ENCODE results near the gene LRMDA.
A peak's percentile ranks its signal among the peaks of the same experiment; 100 is the strongest.

Gene LRMDA

DNA sequence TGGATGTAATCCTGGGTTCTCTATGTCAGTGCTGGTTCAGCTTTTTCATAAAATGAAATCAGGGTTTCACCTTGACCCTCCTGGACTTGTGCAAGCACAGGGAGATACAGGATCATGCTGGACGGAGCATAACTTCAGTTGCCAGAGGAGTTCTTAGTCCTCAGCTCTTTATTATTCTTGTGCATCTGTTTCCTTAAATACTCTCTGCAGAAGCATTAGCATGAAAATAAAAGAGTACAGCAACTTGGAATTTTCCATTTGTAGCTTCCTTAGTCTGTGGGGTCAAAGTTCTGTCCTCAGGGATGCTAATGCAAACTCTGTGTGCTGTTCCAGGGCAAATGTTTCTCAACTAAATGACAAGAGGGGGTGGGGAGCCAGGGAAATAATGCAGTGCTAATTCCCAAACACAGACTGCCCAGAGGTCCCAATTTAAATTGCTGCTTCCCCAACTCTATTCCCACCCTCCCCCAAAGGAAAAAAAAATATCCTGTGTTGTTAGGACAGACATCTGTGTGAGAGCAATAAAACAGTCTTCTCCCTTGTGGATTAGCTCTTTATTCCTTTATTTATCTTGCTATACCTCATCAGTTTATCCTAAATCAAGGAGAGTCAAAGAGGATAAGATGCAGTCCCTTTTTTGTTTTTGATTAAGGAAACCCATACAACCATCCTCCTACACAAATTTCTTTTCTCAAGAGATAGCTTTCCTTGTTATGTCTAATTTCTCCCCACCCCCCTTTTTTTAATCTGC is 905.0 kb downstream of the LRMDA start:
- no peak for DNase-seq

DNA sequence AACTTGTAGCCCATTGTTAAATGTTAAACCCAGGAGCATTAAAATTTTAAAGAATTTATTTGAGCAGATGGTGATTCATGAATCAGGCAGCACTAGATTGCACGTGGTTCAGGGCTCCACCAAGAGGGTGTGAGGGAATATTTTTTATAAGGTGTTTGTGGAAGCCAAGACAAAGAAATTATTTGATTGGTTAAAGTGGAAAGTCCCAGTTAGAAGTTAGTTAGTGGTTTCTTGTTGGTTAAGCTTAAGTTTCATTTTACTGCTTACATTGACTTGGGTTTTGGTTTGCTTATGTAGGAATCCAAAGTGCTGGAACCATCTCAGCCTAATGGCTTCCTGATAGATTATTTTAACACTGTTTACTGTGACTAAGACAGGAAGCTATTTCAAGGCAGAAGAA is 906.2 kb downstream of the LRMDA start:
- no peak for DNase-seq

DNA sequence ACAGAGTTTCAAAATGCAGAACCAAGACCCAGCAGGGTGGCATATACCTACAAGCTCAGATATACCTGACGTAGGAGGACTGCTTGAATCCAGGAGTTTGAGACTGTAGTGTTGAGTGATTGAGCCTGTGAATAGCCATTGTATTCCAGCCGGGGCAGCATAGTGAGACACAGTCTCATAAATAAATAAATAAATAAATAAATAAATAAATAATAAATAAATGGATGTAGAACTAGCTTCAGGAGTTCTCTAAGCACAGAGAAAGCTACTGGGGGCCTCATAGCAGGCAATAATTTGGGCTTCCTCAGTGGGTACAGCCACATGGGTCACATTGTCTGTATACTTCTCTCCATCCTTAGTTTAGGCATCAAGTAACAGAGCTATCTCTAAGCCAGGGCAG is 906.8 kb downstream of the LRMDA start:
- DNase-seq: no peak

DNA sequence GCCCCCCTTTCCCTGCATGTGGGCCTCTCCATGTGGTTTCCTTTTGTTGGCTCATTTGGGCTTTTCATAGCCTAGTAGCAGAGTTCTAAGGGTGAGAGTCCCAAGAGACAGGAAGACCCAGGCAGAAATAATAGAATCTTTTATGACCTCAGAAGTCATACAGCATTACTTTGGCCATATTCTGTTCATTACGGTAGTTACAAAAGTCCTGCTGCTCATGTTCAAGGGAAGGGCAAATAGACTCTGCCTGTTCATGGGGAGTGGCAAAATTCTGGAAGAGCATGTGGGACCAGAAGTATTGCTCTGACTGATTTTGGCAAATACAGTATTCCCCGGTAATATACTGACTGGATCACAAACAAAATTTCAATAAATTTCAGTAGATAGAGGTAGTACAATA is 910.3 kb downstream of the LRMDA start:
- no peak for DNase-seq

DNA sequence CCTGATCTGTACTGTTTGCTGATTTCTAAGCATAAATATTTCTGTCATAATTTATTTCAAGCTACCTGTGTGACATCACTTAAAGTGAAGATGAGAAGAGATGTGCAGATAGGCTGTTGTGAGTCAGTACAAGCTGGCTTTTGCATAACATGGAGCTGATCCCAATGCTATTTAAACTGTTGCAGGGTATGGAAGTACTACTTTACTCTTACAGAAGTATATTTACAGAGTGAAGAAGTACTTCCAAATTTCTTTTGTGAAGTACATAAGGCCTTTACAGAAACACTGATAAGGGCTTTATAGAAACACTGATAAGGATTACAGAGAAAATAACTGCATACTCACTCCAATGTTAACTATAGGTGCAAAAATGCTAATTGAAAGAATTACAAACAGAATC is 911.6 kb downstream of the LRMDA start:
- no peak for DNase-seq

DNA sequence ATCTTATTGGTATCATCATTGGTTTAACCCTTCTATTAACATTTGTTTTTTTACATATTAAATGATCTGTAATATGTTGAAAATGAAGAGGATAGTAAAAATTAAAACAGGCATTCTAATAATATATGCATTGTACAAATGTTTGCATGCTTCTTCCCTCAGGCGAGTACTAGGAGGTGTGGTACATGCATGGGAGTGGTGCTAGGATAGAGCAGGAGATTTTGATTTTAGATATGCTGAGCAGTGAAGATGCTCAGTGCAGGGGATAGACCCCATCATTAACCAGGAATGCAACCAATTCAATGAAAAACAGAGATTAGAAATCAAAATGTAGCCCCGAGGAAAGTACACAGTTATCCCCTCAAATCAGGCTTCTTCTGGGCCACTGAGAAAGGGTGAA is 916.4 kb downstream of the LRMDA start:
- no peak for DNase-seq

DNA sequence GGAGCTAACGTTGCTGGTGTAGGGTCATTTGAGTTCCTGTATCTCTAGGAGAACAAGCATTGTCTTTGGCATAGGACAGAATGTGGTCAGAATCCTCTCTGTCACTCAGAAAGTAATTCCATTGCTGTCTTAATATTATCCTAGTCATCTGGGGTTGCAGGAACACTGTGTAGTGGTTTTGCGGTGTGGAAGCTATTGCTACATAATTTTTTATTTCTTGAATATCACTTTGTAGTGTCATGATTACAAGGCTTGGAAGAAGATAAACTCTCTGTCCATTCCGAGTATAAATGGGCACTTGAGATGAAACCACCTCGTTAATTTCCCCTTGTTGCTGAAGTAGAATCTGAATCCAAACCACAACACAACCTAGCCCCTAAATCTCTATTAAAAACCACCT is 919.2 kb downstream of the LRMDA start:
- no peak for DNase-seq

DNA sequence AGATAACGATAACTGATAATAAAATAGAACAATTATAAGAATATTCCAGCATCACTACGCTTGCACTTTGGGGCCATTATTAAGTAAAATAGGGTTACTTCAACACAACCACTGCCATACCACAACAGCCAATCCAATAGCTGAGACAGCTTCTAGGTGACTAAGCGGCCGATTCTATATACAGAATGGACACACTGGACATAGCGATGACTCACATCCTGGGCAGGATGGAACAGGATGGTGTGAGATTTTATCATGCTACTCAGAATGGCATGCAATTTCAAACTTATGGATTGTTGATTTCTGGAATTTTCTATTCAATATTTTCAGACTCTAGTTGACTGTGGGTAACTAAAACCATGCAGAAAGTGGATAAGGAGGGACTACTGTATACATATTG is 920.9 kb downstream of the LRMDA start:
- no peak for DNase-seq

DNA sequence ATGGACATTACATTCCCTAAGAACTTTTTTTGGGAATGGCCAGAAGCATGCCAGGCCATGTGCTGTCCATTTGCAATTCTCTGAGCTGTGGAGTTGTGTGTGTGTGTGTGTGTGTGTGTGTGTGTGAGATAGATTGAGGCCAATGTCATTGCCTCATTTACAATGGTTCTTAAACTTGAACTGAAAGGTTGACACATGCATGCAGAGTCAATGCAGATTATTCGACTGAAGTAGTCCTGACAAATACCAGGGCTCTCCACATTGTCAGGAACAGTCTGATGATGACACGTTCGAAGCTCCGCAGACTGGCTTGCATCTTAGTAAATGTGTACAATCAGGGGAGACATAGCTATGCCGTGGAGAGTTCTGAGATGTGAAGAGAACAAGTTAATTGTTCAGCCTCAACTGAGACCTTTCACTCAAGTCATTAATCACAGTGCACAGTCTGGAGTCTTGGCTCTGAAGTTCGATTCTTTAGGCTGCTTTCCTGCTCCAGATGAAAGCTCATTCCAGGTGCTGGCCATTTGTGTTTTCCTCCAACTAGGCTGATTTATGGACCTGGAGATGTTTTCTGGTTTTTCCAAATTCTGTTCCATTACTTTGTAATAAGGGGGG is 921.9 kb downstream of the LRMDA start:
- DNase-seq: no peak

DNA sequence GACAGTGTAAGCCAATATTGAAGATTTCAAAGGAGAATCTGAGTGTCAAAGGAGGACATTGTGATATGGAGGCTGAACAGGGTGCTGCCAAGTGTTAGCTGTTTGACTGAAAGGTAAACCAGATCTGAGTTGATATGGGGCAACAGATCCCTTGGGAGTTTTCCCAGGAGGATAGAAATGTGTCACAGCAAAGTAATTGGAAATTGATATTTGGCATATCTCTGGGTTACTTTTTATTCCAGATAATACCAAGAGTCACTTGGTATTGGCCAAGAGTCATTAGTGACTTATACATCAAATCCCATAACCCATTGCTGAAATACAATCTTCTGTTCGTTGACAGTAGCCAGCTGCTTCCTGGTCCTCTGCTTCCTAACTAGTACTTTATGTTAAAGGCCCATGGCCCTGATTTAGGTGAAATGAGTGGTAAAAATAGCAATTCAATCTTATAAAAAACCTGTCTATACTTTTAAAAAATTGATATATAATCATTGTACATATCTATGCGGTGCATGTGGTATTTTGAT is 922.9 kb downstream of the LRMDA start:
- no peak for DNase-seq

DNA sequence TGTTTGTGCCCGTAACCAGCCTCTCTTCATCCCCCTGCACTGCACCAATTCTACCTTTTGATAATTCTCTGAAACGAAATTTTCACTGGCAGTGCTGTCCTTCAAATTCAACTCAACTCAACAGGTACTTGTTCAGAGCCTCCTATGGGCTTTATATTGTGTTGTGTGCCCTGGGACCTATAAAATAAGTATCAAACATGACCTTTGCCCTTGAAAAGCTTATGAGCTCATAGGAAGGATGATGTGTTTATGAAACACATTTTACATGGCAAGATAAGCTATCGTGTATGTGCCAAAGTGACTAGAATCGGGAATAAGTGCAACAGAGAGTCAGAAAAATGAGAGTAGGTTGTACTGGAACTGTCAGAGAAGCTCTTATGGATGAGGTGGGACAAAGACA is 923.5 kb downstream of the LRMDA start:
- no peak for DNase-seq

DNA sequence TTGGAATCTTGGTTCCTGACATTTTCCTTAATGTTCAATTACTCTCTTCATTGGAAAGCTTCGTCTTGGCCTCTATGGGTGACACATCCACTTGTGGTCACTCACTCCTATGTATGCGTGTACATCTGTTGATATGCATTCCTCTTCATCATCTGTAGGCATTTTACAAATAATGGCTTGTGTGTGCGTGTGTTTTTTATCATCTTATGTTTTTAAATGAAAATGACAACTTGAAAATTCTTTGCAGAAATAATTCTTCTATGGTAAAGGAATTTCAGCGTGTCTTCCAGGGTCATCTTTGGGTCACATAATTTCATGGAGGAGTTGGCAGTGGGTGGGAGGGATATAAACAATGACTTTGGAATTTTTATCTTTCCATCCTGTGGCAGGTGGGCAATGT is 925.1 kb downstream of the LRMDA start:
- no peak for DNase-seq

DNA sequence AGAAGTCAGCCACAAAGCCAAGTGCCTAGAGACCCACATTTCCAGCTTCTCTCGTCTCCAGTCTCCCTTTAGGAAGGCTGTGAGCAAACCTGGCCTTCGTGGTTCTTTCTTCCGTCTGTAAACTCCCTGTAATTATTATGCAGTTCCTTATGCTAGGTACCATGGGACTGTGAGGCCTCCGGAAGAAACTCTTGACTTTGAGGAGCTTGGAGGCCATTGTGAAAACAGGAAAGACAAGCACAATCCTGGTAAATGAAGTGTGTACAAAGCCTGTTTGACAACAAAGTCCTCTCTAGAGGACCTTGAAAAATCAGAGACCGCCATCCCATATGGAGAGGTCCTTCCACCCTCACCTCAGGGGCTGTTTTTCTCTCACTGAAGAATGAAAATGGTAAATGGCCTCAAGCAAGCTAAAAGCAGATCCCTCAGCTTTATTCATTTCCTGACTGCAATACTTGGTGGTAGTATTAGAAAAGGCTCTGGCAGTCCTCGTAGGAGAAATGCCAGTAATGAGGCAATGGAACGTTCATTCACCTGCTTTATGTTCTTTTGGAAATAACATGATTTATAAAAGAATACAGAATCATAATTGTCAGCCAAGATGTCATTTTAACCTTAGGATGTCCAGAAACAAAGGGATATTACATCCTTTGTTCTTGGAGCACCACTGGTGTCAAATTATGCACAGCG is 926.4 kb downstream of the LRMDA start:
- DNase-seq: no peak

DNA sequence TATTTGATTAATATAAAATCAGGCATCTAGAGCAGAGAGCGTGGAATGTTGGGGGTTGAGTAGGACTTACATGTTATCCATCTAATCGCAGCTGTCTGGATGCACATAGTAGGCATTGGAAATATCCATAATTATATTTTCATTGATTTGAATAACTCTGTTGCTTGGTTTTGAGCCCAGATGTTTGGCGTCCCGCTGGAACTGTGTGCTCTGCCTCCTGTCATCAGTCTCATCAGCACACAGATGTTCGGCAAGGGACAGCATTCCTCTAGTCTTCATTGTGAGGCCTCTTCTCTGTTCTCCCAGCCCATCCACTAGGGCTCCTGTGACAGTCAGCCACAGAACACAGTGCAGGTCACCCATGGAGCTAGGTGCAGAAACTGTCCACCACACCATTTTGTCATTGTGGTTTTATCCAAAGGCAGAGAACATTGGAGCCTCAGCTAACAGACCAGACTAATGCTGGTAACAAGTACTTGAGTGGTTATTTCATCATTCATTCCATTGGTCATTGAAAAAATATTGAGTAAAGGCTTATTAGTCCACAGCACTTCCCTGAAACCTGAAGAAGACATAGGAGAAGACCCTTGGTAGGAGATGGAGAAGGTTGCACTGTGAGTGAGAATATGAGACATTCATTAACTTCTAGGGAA is 927.4 kb downstream of the LRMDA start:
- DNase-seq: no peak

DNA sequence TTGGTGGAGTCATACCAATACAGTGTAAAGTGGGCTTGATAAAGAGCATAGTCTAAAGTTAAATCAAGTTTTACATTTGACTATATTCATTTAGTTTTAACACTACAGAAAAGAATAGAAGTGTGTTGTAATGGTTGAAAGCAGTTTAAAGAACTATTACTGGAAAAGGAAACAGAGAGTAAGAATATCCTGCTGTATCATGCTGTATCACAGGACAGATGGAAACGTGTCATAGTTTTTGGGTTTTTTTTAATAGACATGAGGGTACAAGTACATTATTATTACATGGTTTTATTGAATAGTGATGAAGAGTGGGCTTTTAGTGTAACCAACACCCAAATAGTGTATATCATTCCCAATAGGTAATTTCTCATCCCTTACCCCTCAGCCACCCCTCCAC is 944.3 kb downstream of the LRMDA start:
- DNase-seq: no peak

DNA sequence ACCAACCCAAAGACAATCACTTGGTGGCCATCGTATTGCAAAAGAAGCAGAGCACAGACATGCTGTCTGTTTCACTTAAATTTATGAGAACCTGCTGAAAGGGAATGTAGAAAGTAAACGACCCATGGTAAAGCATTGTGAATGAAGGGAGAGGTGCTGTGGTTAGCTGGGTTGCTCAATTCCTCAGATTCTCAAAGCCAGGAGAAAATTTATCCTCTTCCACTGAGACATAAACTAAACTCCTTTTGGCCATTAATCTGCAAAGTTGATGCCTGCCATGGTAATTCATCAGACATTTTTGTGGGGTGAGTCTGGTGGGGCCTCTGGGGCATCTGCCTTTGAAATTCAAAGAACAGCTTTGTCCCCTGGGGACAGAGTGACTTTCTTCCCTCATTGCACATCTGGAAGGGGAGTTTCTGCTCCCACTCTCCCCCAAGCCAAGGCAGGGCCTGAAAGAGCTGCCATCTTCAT is 951.0 kb downstream of the LRMDA start:
- peak; percentile 35 for DNase-seq

DNA sequence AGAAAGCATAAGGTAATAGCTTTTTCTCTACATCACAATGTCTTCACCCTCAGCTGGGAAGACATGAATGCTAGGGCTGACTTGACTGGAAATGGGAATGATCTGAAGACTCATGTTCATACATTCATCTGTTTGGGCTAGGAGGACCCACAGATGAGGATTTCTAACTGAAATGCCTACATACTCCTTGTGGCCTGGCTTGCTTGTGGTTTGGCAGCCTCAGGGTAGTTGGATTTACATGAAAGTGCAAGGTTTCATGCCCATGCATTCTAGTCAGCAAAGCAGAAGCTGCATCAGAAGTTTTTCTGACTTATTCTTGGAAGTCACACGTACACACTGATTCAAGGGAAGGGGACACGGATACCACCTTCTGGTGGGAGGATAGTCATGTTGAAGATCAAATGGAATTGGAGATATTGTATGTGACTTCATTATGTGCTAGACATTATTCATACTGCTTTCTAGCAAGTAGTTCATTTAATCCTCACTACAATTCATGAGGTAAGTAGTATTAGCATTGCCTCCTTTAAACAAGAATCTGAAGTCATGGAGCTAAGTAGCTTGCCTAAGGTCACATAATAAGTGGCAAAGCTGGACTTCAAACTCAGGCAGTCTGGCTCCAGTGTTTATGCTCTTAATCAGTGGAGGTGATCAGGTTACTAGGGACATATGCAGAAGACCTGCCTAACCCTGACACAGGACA is 957.0 kb downstream of the LRMDA start:
- DNase-seq: no peak

DNA sequence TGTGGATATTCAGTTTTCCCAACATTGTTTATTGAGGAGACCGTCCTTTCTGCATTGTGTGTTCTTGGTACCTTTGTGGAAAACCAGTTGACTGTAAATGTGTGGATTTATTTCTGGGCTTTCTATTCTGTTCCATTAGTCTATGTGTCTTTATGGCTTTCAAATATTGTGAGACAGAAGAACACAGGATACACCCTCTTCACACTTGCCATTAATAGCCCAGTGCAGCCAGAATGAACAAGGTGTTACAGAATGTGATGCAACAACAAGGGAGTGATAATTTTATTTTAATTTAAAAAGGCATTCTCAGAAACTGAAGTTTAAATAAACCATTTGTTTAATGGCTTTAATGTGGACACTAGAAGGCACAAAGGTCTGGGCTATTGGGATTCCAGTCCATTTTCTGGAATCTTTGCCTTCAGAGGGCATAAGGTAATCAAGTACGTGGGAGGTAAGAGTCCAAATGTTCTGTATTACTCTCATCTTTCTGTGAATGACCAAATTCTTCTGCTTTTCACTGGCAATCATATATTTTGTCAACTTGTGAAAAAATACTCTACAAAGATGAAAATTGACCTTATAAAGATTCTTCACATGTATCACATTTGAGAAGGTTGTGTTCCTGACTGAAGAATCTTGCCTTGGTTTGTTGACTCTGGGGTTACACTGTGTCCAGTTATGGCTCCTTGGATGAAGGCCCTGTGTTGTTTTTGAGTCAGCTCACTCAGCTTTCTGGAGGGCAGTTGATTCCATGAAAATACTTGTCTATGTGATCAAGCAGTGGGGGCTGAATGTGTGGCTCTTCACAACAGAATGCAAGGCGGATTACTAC is 962.7 kb downstream of the LRMDA start:
- no peak for DNase-seq

DNA sequence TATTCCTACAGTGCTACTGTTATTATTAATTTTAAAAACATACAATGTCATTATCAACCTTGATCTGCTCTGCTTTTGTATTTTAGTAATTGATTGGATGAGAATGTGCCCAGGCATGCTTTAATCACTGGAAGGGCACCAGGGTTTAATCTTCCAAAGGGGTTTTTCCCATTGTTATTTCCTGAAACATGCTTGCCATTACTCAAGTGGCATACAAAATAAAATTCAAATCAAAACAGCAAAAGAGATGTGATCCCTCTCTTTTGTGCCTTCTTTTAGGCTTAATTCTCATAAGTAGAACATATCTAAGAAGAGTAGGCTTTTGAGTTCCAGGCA is 963.3 kb downstream of the LRMDA start:
- DNase-seq: no peak

DNA sequence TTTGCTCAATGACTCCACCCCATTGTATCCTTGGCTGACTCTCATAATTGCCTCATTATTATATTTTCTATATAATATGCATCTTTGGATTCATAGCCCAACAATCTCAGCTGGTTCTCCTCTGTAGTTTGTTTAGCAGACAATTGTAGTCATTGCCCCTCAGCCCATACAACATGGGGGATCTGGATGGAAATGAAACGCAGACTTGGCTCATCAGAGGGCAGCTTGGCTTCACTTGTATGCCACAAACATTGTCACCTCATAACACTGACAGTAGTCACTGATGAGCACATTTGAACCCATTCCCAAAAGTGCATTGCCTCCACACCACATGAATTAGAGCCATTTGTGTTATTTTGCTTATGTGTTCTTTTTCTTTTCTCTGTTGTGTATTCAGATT is 963.8 kb downstream of the LRMDA start:
- no peak for DNase-seq

DNA sequence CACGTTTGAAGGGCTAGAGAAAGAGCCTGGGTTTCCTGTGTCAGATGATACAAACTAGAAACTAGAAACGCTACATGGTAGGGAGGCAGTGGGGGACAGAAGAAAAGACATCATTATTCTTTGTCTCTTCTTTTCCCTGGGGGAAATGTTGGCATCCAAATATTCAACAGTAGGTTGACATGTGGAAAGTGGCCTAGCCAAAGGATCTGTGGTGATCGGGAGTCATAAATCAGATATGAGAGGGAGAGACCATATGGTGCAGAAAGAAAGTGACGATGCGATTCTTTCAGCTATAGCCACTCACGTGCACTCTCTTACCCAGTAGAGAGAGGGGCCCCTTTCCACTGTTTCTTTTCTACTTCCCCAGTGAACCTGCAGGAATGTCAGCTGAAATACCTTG is 964.7 kb downstream of the LRMDA start:
- DNase-seq: no peak

All from hematopoietic multipotent progenitor cell treated with erythropoietin and hydrocortisone succinate and interleukin-3 and kit ligand, for 4 days (in vitro differentiated cells).